GM19438 (cell line): Measurements from ENCODE around the gene COL8A2.
"Not testable (repeated sequence)": the region's sequence is repeated elsewhere in the genome, so short reads cannot be mapped to it uniquely, and the experiment has no call there.

Source experiments
- ATAC-seq: cut with Tn5 transposase; IDR thresholded peaks from one replicate; pipeline ENCODE4 v1.9.1; 2021; ENCODE audit warnings: low read depth; ENCODE audit not compliant: unreplicated experiment

The COL8A2 gene

DNA sequence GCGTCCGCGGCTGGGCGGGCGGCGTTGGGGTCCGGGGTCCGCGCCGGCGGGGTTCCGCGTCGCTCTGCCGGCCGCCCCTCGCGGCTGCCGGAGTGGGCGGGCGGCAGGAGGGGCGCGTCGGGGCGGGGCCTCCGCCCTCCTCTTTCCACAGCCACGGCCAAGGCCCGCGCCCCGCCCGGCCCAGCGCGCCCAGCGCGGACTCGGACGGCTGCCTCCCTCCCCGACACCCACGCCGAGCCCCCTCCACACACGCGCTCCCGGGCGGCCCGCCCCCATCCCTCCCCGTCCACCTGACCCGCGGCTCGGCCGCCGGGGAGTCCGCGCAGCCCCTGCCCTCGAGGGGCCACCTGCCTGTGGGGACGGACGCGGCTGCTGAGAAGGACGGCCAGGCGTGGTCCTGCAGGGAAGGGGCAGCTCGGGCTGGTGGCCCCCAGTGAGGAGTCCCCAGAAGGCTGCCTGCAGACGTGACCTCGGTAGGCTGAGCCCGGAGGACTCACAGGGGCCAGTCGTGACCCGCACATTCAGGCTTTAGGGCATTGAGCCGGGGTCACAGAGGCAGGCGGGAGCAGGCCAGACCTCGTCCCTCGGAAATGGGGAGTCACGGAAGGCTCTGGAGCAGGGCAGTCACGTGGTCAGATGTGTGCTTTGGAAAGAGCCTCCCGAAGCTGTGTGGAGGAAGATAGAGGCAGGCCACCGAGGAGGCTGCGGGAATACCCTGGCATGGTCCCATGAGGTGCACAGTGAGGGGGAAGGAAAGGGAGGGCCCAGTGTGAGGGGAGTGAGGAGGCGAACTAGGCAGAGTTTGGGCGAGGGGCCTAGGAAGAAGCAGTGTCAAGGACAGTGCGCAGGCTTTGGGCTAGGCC is at the start of gene COL8A2:
Gene COL8A2 (minus strand): TSS at position 94 of the 863 bp plus-strand sequence. CDS start 24,980 bp downstream, outside the sequence.
- ATAC-seq: no peak

DNA sequence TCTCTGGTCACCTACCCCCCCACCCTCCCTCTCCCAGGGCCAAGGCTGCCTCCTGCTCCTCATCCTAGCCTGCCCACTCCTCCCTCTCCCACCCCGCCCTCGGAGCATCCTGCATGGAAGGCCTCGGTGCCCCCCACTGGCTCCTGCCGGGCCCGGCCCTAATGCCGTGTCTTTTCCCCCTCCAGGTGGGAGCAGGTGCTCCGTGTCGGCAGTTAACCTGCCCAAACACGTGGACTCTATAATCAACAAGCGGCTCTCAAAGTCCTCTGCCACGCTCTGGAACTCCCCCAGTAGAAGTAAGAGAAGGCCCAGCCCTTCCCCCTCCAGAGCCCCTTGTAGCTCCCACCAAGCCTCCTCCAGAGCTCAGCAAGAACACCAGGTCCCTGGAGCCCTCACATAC is 49.7 kb upstream of the COL8A2 start:
- no peak for ATAC-seq

DNA sequence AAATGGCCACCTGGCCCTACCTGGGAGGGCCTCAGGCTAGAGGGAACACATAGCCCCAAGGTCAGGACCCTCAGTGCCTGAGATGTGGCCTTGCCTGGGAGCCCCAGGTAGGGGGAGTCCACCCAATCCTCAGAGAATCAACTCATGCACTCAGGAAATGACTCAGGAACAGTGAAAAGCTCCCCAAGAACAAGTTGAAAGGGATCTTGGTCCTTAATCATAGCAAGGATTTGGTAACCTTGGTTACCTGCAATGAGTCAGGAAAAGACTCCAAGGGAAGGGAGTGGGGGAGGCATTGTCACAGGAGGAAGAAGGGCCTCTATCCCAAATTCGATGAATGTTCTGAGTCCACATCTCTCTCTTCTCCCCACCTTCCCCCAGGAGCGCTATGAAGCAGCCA is 48.0 kb upstream of the COL8A2 start:
- no peak for ATAC-seq

DNA sequence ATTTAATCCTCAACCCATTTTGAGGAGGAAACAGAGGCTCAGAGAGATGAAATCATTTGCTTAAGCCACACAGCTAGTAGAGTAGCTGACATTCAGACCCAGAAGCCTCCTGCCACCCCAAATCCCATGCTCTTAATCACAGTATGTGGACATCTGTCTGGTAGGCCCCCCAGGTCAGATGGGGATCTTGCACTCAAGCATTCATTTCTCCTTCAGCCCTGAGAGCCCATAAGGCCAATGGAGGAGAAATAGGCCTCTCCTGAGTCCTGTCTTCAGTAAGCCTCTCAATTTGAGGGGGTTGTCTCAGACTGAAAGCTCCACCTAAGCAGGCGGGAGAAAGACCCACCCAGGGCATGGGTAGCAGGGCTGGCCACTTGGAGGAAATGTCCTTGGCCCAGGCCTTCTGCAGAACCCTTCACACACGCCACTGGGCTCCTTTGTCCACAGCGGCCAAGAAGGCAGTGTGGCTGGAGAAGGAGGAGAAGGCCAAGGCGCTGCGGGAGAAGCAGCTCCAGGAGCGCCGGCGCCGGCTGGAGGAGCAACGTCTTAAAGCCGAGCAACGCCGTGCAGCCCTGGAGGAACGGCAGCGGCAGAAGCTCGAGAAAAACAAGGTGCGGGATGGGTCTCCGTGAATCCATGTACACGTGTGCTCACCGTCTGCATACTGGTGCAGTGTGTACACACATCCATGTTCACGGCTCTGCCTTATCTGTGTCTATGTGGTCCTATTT is 47.2 kb upstream of the COL8A2 start:
- no peak for ATAC-seq

DNA sequence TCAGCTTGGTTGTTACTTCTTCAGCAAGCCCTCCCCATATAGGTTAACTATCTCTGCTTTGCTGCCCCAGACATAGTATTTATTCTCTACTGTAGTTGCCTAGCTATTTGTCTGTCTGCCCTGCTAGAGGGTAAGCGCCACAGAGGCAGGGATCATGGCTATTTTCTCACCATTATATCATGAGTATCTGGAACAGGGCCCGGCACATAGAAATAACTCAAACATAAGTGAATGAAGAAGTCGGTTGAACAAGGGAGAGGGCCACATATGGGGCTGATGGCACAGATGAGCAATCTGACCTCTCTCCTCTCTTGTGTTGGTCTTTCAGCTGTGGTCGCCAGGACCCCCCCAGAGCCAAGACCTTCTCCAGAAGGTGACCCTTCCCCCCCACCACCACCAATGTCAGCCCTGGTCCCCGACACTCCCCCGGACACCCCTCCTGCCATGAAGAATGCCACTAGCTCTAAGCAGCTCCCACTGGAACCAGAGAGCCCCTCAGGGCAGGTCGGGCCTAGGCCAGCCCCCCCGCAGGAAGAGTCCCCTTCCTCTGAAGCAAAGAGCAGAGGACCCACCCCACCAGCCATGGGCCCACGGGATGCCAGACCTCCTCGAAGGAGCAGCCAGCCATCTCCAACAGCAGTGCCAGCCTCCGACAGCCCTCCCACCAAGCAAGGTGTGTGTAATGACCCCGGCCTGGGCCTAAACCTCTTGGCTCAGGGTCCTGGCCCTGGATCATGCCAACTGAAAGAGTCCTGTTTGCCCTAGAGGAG is 45.8 kb upstream of the COL8A2 start:
- ATAC-seq: no peak

DNA sequence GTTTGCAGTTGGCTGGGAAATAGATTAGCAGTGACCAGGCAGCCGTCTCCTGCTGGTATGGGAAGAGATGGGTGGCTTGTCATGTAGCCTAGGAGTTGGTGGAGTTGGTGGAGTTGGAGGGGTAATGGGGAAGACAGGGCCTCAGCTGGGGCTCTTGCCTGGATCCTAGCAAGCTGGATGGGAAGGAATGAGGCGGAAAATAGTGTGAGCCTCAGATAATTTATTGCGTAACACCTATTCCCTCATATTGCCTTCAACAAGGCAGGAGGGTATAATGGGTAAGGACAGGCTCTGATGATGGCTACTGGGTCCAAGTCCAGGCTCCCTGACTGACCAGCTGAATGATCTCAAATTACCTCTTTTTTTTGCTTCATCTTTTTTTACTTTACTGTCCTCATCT is 43.5 kb upstream of the COL8A2 start:
- no peak for ATAC-seq

DNA sequence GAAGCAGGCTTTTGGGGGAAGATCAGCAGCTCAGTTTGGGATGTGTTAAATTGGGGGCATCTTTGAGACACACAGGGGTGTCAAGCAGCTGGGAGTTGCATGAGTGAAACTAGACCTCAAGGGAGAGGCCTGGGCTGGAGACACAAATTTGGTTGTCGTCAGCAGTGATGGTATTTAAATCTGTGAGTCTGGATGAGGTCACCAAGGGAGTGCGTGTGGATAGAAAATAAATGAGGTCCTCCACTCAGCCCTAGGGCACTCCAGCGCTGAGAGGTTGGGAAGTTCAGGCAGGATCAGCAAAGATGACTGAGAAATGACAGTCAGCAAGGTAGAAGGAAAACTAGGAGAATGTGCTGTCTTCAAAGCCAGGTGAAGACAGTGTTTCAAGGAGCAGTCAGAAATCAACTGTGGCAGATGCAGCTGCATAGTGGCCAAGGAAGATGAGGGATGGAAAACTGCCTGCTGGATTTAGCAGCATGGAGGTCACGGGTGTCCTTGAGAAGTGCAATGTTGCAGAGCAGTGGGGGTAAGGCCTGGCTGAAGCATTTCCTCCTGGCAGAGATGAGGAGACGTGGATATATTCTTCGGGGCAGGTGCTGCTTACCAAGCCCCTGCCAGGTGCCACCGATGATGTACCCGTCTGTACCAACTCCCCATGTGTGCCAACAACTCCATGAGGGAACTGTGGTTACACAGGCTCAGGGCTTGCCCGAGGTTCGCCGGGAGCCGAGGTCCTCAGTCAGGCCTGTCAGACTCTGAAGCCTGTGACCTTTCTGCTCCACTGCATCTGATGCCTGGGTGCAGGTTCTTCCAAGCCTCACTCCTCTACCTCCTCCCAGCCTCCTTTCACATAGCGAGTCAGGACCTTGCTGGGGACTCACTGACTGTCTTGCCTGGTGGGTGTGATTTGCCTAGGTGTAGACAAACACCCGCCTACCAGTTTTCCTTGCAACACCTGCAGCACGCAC is 42.2 kb upstream of the COL8A2 start:
- ATAC-seq: no peak

DNA sequence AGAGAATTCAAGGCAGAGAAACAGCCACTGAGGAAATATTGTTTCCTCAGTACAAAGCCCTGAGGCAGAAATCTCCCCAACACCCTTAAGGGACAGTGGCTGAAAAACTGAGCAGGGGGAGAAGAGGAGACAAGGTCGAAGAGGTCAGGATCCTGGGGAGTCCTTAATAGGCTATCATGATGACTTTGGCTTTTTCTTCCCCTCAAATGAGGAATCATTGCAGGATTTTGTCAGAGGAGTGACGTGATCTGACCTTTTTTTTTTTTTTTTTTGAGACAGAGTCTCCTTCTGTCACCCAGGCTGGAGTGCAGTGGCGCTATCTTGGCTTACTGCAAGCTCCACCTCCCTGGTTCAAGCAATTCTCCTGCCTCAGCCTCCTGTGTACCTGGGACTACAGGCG is 41.1 kb upstream of the COL8A2 start:
- ATAC-seq: no peak

DNA sequence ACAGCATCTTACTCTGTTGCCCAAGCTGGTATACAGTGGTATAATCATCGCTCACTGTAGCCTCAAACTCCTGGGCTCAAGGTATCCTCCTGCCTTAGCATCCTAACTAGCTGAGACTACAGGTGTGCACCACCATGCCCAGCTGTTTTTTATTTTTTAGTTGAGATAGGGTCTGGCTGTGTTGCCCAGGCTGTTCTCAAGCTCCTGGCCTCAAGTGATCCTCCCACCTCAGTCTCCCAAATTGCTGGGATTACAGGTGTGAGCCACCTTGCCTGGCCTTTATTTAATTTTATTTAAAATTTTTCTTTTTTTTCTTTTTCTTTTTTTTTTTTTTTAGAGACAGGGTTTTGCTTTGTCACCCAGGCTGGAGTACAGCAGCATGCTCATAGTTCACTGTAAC is 40.1 kb upstream of the COL8A2 start:
- no peak for ATAC-seq

DNA sequence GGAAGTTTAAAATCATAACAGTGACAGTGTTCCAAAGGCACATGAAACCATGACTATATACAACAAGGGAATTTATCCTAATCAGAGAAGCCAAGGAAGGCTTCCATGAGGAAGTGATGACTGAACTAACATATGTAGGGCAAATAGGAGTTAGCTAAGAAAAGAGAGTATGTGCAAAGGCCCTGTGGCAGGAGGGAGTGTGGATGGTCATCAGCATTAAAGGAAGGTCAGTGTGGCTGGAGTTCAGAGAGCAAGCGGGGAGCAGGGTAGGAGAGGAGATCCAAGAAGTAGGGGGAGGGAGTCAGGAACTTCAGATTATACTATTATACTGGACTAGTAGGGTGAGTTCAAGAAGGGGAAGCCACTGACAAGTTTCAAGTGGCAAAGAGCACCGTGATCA is 39.3 kb upstream of the COL8A2 start:
- ATAC-seq: no peak

DNA sequence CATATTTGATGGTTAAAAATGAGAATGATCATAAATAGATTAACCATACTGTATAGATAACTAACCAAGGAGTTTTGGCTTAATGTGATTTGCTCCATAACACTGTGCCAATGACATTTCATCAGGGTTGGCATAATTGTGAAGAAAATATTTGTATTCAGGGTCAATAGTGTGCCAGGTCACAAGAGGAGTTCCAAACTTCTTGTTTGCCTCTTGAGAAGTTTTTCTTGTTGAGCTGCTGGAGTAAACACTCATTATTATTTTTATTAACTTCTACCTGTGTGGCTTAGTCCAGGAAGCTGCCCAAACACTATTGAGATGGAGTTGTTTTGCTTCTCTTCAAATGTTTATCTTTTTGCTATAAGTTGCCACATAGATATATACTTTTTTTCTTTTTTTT is 38.4 kb upstream of the COL8A2 start:
- ATAC-seq: no peak

DNA sequence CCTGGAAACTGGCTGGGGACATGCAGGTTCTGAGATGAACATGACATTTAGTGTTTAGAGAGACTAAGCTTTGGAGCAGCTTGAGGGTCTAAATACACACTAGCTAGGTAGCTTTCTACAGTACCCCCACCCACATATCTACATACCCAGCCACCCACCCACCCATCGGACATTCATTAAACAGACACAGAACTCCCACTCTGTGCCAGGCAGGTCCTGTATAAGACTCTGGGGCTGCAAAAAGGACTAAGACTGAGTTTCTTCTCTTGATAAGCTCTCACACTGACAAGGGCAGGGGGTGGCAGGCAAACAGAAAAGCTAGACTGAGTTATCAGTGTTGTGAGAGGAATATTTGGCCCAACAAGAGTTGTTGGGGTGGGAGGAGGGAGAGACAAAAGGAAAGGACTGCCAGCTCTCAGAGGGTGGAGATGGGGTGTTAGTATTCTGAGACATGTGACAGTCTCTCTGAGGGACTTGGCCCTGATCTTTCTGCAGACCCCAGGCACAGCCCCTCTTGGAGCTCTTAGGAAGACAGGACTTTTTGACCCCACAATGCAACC is 37.7 kb upstream of the COL8A2 start:
- ATAC-seq: no peak

DNA sequence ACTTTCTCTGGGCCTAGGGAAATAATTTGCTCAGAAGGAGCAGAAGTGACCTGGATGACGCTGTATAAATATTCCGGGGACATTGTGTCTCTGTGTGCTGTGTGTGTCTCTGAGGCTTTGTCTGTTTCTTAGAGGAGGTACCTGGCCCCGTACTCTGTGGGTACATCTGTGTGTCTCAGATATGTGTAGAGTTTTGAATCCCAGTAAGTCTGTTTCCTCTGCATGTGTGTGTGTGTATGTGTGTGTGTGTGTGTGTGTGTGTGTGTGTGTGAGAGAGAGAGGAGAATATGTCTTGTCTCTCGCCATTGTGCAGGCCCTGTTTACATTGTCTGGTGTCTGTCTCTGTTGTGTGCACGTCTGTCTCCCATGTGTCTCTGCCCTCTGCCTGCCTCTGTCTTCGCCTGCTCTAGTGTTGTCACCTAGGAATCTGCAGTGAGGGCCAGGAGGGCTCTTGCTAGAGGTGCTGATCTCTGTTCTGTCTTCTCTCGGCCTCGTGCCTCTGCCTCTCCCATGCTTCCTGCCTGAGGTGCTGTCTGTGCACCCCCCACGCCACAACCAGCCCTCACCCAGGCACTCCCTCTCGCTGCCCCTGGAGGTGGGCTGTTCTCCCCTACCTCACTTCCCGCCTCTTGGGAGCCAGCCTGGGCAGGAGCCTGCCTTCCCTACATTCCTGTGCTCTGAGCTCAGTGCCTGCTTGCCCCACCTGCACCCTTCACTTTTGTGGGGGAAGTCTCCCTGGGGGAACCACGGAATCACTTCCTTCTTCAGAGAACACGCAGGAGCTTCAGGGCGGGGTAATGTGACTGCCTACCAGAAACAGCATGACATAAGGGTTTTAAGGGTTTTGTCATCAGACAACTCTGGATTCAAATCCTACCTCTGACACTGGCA is 36.9 kb upstream of the COL8A2 start:
- no peak for ATAC-seq

DNA sequence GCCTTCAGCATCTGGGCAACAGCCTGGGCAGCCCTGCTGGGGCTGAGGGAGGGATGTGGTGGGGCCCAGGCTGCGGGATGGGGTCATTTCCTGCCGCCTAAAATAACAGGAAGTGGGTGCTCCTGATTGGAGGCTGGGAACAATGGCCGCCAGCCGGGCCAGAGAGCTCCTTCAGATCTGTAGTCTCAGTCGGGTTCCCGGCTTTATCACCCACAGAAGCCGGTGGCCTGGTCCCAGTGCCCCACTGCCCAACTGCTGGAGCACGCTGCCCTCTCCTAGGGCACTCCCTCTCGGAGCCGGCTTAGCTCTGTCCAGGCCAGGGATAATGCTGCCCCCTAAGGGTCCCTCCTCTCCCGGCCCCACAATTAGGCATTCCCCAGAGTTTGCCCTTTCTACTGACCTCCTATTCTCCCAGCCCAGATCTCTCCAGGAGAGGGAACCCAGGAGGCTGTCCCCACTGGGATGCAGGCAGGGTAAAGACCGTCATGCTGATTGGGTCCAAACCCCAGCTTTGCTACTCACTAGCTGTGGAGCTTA is 36.0 kb upstream of the COL8A2 start:
- ATAC-seq: no peak

DNA sequence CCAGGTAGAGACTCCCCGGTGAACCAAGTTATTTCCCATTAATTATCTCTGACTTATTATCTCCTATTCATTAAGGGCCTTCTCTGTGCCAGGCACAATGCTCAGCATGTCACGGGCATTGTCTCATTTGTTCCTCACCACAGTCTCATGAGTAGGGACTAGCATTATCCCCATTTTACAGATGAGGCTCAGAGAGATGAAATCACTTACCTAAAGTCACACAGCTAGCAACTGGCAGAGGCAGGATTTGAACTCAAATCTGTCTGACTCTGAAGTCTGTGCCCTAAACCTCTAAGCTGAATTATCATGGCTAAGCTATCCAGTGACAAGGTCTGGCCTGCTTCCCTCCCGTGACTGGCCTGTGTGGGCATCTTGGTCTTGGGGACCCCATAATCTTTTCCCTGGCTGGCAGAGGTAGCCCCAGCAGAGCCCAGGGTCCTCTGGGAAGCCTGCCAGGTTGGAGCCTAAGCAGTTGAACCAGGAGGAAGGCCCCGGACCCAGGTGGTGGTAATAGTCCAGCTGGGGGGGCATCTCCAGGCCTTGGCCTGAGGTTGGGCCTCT is 35.4 kb upstream of the COL8A2 start:
- no peak for ATAC-seq

DNA sequence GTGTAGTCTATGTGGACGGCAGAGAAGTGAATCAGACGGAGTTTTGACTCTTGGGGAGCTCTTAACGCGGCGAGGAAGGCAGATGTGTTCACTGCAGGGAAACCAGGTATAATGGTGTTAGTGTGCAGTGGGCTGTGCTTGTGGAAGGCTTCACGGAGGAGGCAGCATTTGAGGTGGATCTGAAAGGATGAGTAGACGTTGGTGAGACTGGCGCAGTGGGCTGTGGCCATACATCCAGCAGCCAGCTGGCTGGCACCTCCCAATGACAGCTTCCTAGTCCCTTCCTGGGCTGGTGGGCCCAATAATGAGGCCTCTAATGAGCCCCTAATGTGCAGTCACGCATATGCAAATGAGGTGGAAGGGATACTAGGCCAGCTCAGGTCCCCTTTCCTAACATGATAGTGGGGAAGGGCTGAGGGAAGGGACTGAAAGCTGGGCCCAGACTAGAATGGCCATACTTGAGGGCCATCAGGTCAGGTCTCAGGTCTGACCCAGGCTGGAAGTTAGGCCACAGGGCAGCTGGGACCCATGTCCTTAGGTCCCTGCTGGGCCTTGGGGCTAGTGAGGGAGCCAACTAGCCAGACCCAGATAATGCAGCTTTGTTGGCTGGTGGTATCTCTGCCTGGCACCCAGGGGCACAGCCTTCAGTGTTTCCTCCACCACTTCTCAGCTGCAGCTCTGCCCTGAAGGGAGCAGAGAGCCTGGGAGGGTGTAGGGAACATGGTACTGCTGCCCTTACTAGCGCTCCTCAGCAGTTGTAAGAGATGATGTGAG is 34.8 kb upstream of the COL8A2 start:
- no peak for ATAC-seq

DNA sequence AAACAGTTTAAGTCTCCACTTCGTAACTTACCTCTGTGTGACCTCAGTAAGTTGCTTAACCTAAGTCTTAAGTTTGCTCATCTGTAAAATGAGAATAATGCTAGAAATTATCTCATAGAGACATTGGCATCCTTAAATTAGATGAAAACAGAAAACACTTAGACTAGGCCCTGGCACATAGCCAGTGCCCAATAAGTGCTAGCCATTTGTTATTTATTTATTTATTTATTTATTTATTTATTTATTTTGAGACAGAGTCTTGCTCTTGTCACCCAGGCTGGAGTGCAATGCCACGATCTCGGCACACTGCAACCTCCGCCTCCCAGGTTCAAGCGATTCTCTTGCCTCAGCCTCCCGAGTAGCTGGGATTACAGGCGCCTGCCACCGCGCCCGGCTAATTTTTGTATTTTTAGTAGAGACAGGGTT is 33.8 kb upstream of the COL8A2 start:
- not testable (repeated sequence) for ATAC-seq
